Neural progenitor cell (in vitro differentiated cells): ENCODE data around the gene RGS7. TPM values are rescaled to one million over a fixed set of nuclear protein-coding genes. Genes with fewer than 3 reads are reported as not detected.
"Not testable (repeated sequence)": the region's sequence is repeated elsewhere in the genome, so short reads cannot be mapped to it uniquely, and the experiment has no call there.

Experiments
- DNase-seq: peaks from one replicate; pipeline ENCODE4 v3.0.0-alpha.2; 2016; ENCODE audit warnings: low spot score
- H2AFZ ChIP-seq: fragments of 200-600 bp; sonication (generic); replicated peaks from 2 replicates; pipeline ENCODE4 v1.6.1; 2016; ENCODE audit warnings: antibody characterized with exemption
- H3F3A ChIP-seq: fragments of 200-600 bp; sonication (generic); 2 replicates; pipeline ENCODE4 v1.6.1; 2016; ENCODE audit warnings: antibody characterized with exemption, low read depth
- H3K27ac ChIP-seq: fragments of 200-600 bp; sonication (generic); 2 replicates; pipeline ENCODE4 v1.5.1; 2016; ENCODE audit warnings: mild to moderate bottlenecking
- H3K27me3 ChIP-seq: fragments of 200-600 bp; sonication (generic); 2 replicates; pipeline ENCODE4 v1.6.1; 2016; ENCODE audit warnings: mild to moderate bottlenecking, moderate library complexity
- H3K36me3 ChIP-seq: fragments of 200-600 bp; sonication (generic); 2 replicates; pipeline ENCODE4 v1.5.1; 2016
- H3K4me1 ChIP-seq: fragments of 200-600 bp; sonication (generic); 2 replicates; pipeline ENCODE4 v1.6.1; 2016; ENCODE audit warnings: mixed run types
- H3K4me2 ChIP-seq: fragments of 200-600 bp; sonication (generic); 2 replicates; pipeline ENCODE4 v1.6.1; 2016
- H3K4me3 ChIP-seq: fragments of 200-600 bp; sonication (generic); 2 replicates; pipeline ENCODE4 v1.5.1; 2016
- H3K79me2 ChIP-seq: fragments of 200-600 bp; sonication (generic); 2 replicates; pipeline ENCODE4 v1.6.1; 2016; ENCODE audit warnings: low read depth
- H3K9ac ChIP-seq: fragments of 200-600 bp; sonication (generic); 2 replicates; pipeline ENCODE4 v1.6.1; 2016
- H3K9me3 ChIP-seq: fragments of 200-600 bp; sonication (generic); 2 replicates; pipeline ENCODE4 v1.5.1; 2016; ENCODE audit warnings: low read depth
- H4K20me1 ChIP-seq: fragments of 200-600 bp; sonication (generic); 2 replicates; pipeline ENCODE4 v1.6.1; 2016; ENCODE audit warnings: low read depth
- H3K27ac Mint-ChIP-seq: 3 replicates; pipeline ENCODE4 v1.8.0; 2021; ENCODE audit warnings: mixed read lengths
- H3K27me3 Mint-ChIP-seq: 2 replicates; pipeline ENCODE4 v1.8.0; 2022; ENCODE audit warnings: low read depth, mild to moderate bottlenecking, inconsistent platforms, moderate library complexity, mixed read lengths; ENCODE audit not compliant: insufficient read depth
- H3K36me3 Mint-ChIP-seq: 3 replicates; pipeline ENCODE4 v1.8.0; 2021; ENCODE audit warnings: mixed read lengths
- H3K4me1 Mint-ChIP-seq: 3 replicates; pipeline ENCODE4 v1.8.0; 2021; ENCODE audit warnings: mixed read lengths
- H3K4me3 Mint-ChIP-seq: 3 replicates; pipeline ENCODE4 v1.8.0; 2021; ENCODE audit warnings: mild to moderate bottlenecking, moderate library complexity, mixed read lengths
- H3K9me3 Mint-ChIP-seq: 3 replicates; pipeline ENCODE4 v1.8.0; 2020; ENCODE audit warnings: mixed read lengths
- CTCF ChIP-seq: fragments of 200-600 bp; sonication (generic); IDR thresholded peaks from 2 replicates; pipeline ENCODE4 v1.5.1; 2017; ENCODE audit warnings: antibody characterized with exemption, mild to moderate bottlenecking
- EZH2 ChIP-seq: fragments of 200-600 bp; sonication (generic); IDR thresholded peaks from 2 replicates; pipeline ENCODE4 v1.6.1; 2017; ENCODE audit warnings: antibody characterized with exemption, mild to moderate bottlenecking, moderate library complexity
- EZH2phosphoT487 ChIP-seq: fragments of 200-600 bp; sonication (generic); IDR thresholded peaks from 2 replicates; pipeline ENCODE4 v1.6.1; 2017; ENCODE audit warnings: antibody characterized with exemption
- total RNA-seq: library from RNA; depleted of rRNA; stranded (reverse); fragments of >200 nt; gene quantifications from 2 replicates; pipeline ENCODE4 v1.2.3, GENCODE V29; 2015; ENCODE audit warnings: low replicate concordance

RGS7 gene
- total RNA-seq, 1 donor from 2014 or later: not detected

- no peaks in the 10 kb centered on the region for H3K9me3 ChIP-seq
- TF ChIP-seq EZH2phosphoT487 (no peak), EZH2 (no peak), CTCF (no peak)
- no peaks in the 10 kb centered on the region for H3K79me2 ChIP-seq
- no peaks in the 10 kb centered on the region for H3F3A ChIP-seq
- no peak overlapping the region for H3K4me2 ChIP-seq
- Mint-ChIP-seq H3K9me3 (no peaks in the 10 kb centered on the region), H3K36me3 (no peaks in the 10 kb centered on the region), H3K27me3 (no peaks in the 10 kb centered on the region), H3K4me3 (no peak overlapping the region), H3K4me1 (no peaks in the 10 kb centered on the region), H3K27ac (no peak overlapping the region)
- no peak for DNase-seq
- no peaks in the 10 kb centered on the region for H3K36me3 ChIP-seq
- H4K20me1 ChIP-seq: no peaks in the 10 kb centered on the region
- H2AFZ ChIP-seq: no peak overlapping the region
- no peak overlapping the region for H3K27ac ChIP-seq
- H3K4me1 ChIP-seq: no peaks in the 10 kb centered on the region
- no peak overlapping the region for H3K4me3 ChIP-seq
- no peaks in the 10 kb centered on the region for H3K27me3 ChIP-seq
- no peak overlapping the region for H3K9ac ChIP-seq
These were observed 371.9 kb downstream of the RGS7 start for GRCh38 chr1:240985081-240985480.

DNA sequence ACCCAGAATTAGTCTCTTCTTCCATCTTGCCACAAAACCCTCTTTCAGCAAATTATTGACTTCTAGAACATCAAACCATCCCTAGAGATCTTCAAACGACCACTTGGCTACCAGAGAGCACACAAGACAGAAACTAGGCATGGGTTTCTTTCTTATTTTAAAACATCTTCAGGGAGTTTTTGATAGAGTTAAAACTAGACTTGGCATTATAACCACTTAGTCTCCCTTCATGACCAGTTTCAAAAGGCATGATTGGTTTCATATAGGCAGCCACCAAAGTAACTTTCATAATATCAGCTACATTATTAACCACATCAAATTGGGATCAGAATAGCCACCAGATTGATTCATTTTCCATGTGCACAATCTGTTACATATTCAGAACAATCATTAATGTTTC is 376.7 kb downstream of the RGS7 start:
- Mint-ChIP-seq H3K27me3 (no peaks in the 10 kb centered on the region), H3K4me3 (no peak overlapping the region), H3K9me3 (no peaks in the 10 kb centered on the region), H3K27ac (no peak overlapping the region), H3K4me1 (no peaks in the 10 kb centered on the region), H3K36me3 (no peaks in the 10 kb centered on the region)
- Histone ChIP-seq H3K4me3 (no peak overlapping the region), H2AFZ (no peak overlapping the region), H3K4me2 (no peak overlapping the region), H4K20me1 (no peaks in the 10 kb centered on the region), H3K36me3 (no peaks in the 10 kb centered on the region), H3K9ac (no peak overlapping the region), H3K27ac (no peak overlapping the region), H3K79me2 (no peaks in the 10 kb centered on the region), H3K4me1 (no peaks in the 10 kb centered on the region), H3F3A (no peaks in the 10 kb centered on the region), H3K9me3 (no peaks in the 10 kb centered on the region), H3K27me3 (no peaks in the 10 kb centered on the region)
- TF ChIP-seq EZH2 (no peak), CTCF (no peak), EZH2phosphoT487 (no peak)
- DNase-seq: no peak

GRCh38 chr1:240976685-240977084 is 380.3 kb downstream of the RGS7 start:
- H4K20me1 ChIP-seq: no peaks in the 10 kb centered on the region
- H3K27ac ChIP-seq: no peak overlapping the region
- no peak overlapping the region for H3K4me2 ChIP-seq
- no peaks in the 10 kb centered on the region for H3K27me3 ChIP-seq
- no peak for DNase-seq
- no peak overlapping the region for H3K4me3 ChIP-seq
- no peaks in the 10 kb centered on the region for H3K79me2 ChIP-seq
- TF ChIP-seq CTCF (no peak), EZH2phosphoT487 (no peak)
- Mint-ChIP-seq H3K27me3 (no peaks in the 10 kb centered on the region), H3K4me3 (no peak overlapping the region), H3K4me1 (no peaks in the 10 kb centered on the region), H3K36me3 (no peaks in the 10 kb centered on the region), H3K9me3 (no peaks in the 10 kb centered on the region), H3K27ac (no peak overlapping the region)
- no peaks in the 10 kb centered on the region for H3K4me1 ChIP-seq
- H3K36me3 ChIP-seq: no peaks in the 10 kb centered on the region
- no peak overlapping the region for H2AFZ ChIP-seq
- H3K9ac ChIP-seq: no peak overlapping the region
- no peaks in the 10 kb centered on the region for H3F3A ChIP-seq
- no peaks in the 10 kb centered on the region for H3K9me3 ChIP-seq

GRCh38 chr1:240973875-240974274 is 383.1 kb downstream of the RGS7 start:
- Histone ChIP-seq H4K20me1 (no peaks in the 10 kb centered on the region), H3K9me3 (no peaks in the 10 kb centered on the region), H2AFZ (no peak overlapping the region), H3K79me2 (no peaks in the 10 kb centered on the region), H3F3A (no peaks in the 10 kb centered on the region), H3K4me3 (no peak overlapping the region), H3K36me3 (no peaks in the 10 kb centered on the region), H3K9ac (no peak overlapping the region), H3K4me2 (no peak overlapping the region), H3K27ac (no peak overlapping the region), H3K4me1 (no peaks in the 10 kb centered on the region), H3K27me3 (no peaks in the 10 kb centered on the region)
- Mint-ChIP-seq H3K36me3 (no peaks in the 10 kb centered on the region), H3K27me3 (no peaks in the 10 kb centered on the region), H3K27ac (no peak overlapping the region), H3K4me1 (no peaks in the 10 kb centered on the region), H3K9me3 (no peaks in the 10 kb centered on the region), H3K4me3 (no peak overlapping the region)
- TF ChIP-seq EZH2phosphoT487: no peak
- TF ChIP-seq EZH2: no peak
- no peak for TF ChIP-seq CTCF
- DNase-seq: no peak

DNA sequence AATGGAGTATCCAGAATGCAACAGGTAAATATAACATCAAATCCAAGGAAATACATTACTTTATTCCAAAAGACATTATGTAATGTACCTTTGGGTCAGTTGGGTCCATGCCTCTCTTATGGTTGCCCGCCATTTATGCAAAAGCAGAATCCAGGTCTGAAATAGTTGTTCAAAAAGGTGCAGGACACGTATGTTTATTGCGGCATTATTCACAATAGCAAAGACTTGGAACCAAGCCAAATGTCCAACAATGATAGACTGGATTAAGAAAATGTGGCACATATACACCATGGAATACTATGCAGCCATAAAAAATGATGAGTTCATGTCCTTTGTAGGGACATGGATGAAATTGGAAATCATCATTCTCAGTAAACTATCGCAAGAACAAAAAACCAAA is 384.9 kb downstream of the RGS7 start:
- H3K27ac Mint-ChIP-seq, H3K9me3 Mint-ChIP-seq, H2AFZ ChIP-seq, H3K4me1 Mint-ChIP-seq, H3K27me3 Mint-ChIP-seq, H3K27ac ChIP-seq, H3K9me3 ChIP-seq, H3K27me3 ChIP-seq, H3K36me3 Mint-ChIP-seq, H3K9ac ChIP-seq, H3K36me3 ChIP-seq, H3F3A ChIP-seq, H3K4me2 ChIP-seq, H3K79me2 ChIP-seq, DNase-seq, H4K20me1 ChIP-seq, H3K4me1 ChIP-seq, H3K4me3 ChIP-seq, H3K4me3 Mint-ChIP-seq: not testable (repeated sequence)
